Neural cell (in vitro differentiated cells): ENCODE results near the gene CEP57.

Experiments used
- EP300 ChIP-seq: fragments of 450-650 bp; conservative IDR thresholded peaks from 2 replicates; pipeline ENCODE4 v1.6.1; 2014; ENCODE audit warnings: antibody characterized with exemption, mild to moderate bottlenecking, moderate library complexity; ENCODE audit not compliant: poor library complexity, severe bottlenecking
- EZH2 ChIP-seq: fragments of 200-600, 300-800 bp; shearing (Covaris generic), sonication (generic); IDR thresholded peaks from 2 replicates; pipeline ENCODE4 v1.6.1; 2014; ENCODE audit warnings: antibody characterized with exemption, low read length, borderline replicate concordance, mild to moderate bottlenecking; ENCODE audit not compliant: insufficient read depth, poor library complexity, severe bottlenecking
- MXI1 ChIP-seq: fragments of 450-650 bp; conservative IDR thresholded peaks from 2 replicates; pipeline ENCODE4 v1.6.1; 2014; ENCODE audit warnings: antibody characterized with exemption, mild to moderate bottlenecking; ENCODE audit not compliant: poor library complexity, severe bottlenecking
- POLR2AphosphoS5 ChIP-seq: IDR thresholded peaks from 2 replicates; pipeline ENCODE4 v1.6.1; 2012
- RAD21 ChIP-seq: fragments of 450-650 bp; conservative IDR thresholded peaks from 2 replicates; pipeline ENCODE4 v1.6.1; 2014; ENCODE audit warnings: antibody characterized with exemption, mild to moderate bottlenecking, moderate library complexity
- REST ChIP-seq: IDR thresholded peaks from 2 replicates; pipeline ENCODE4 v1.6.1; 2012; ENCODE audit warnings: borderline replicate concordance
- SMC3 ChIP-seq: fragments of 450-650 bp; conservative IDR thresholded peaks from 2 replicates; pipeline ENCODE4 v1.6.1; 2014; ENCODE audit warnings: antibody characterized with exemption, mild to moderate bottlenecking, moderate library complexity; ENCODE audit not compliant: poor library complexity
- TAF1 ChIP-seq: IDR thresholded peaks from 2 replicates; pipeline ENCODE4 v1.6.1; 2012; ENCODE audit warnings: low read depth
- TF ChIP-seq, protein P1 (sequence below): fragments of 450-650 bp; IDR thresholded peaks from 2 replicates; pipeline ENCODE4 v1.5.1; 2014; ENCODE audit warnings: antibody characterized with exemption, mild to moderate bottlenecking, moderate library complexity; ENCODE audit not compliant: poor library complexity, severe bottlenecking

GRCh38 chr11:95766701-95767100, 23.6 kb upstream of the CEP57 start:
- TF ChIP-seq SMC3 (no peak), POLR2AphosphoS5 (no peak), EZH2 (no peak), MXI1 (no peak), EP300 (no peak), REST (no peak), TAF1 (no peak), RAD21 (no peak)
- TF ChIP-seq, protein P1, sequence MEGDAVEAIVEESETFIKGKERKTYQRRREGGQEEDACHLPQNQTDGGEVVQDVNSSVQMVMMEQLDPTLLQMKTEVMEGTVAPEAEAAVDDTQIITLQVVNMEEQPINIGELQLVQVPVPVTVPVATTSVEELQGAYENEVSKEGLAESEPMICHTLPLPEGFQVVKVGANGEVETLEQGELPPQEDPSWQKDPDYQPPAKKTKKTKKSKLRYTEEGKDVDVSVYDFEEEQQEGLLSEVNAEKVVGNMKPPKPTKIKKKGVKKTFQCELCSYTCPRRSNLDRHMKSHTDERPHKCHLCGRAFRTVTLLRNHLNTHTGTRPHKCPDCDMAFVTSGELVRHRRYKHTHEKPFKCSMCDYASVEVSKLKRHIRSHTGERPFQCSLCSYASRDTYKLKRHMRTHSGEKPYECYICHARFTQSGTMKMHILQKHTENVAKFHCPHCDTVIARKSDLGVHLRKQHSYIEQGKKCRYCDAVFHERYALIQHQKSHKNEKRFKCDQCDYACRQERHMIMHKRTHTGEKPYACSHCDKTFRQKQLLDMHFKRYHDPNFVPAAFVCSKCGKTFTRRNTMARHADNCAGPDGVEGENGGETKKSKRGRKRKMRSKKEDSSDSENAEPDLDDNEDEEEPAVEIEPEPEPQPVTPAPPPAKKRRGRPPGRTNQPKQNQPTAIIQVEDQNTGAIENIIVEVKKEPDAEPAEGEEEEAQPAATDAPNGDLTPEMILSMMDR = no peak
